ENCODE measurements around the gene AFP.
"Not testable (repeated sequence)": the region's sequence is repeated elsewhere in the genome, so short reads cannot be mapped to it uniquely, and the experiment has no call there.

The AFP gene

DNA sequence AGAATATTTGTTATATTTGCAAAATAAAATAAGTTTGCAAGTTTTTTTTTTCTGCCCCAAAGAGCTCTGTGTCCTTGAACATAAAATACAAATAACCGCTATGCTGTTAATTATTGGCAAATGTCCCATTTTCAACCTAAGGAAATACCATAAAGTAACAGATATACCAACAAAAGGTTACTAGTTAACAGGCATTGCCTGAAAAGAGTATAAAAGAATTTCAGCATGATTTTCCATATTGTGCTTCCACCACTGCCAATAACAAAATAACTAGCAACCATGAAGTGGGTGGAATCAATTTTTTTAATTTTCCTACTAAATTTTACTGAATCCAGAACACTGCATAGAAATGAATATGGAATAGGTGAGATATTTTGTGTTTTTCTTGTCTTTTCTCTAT lies at the start of gene AFP:
TSS of gene AFP (plus strand) at position 238 of the 400 bp plus-strand sequence. CDS start at position 280, 42 bp downstream.
- DNase-seq: no peak

DNA sequence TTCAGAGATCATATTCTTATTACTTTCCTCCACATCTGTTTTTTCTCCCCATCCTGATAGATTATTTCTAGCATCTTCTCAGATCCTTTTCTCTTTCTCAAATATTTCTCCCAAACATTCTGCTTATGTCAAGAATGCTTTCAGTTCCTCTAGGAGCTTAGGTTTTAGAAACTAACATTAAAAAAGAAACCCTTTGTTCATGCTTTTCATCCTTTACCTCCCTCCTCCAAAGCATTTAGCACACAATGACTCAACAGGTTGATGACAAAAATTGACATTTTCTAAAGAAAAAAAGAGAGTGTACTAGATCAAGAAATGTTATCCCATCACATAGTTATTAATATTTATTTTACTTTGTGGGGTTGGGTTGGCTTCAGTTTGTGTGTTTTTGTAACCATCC lies 48.5 kb upstream of the AFP start:
- DNase-seq: no peak

DNA sequence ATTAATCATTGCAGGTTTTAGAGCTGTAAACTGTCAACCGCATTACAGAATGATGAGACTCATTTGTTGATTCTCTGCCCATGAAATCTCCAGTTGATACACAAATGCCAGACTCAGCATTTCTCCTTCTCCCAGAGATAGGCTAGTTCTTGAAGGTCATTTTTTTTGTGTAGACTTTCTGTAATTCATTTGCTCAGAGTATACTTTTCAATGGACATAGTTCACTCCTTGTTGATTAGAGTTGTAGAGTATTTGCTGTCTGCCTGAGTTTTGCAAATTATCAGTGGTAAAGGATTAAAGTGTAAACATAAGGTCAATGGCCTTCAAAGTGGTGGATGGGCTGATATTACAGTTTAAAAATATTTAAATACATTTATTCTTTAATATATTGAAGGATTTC lies 47.1 kb upstream of the AFP start:
- DNase-seq: no peak

DNA sequence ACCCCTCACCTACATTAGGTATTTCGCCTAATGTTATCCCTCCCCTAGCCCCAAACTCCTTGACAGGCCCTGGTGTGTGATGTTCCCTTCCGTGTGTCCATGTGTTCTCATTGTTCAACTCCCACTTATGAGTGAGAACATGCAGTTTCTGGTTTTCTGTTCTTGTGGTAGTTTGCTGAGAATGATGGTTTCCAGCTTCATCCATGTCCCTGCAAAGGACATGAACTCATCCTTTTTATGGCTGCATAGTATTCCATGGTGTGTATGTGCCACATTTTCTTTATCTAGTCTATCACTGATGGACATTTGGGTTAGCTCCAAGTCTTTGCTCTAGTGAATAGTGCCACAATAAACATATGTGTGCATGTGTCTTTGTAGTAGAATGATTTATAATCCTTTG lies 46.4 kb upstream of the AFP start:
- not testable (repeated sequence) for DNase-seq

DNA sequence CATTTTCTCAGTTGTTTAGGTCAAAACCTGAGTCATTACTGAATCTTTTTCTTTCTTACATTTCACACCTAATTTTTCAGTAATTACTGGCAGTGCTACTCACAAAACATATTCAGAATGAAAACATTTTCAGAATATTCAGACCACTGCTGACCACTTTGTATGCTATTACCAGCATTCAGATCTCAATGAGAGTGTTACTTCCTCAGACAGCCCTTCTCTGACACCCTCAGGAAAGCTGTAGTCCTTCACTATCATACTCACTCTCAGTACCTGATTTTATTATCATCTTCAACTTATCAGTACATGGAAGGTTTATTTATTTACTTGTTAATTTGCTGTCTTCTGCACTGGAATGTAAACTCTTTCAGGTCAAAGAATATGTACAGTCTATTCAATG lies 44.2 kb upstream of the AFP start:
- no peak for DNase-seq

DNA sequence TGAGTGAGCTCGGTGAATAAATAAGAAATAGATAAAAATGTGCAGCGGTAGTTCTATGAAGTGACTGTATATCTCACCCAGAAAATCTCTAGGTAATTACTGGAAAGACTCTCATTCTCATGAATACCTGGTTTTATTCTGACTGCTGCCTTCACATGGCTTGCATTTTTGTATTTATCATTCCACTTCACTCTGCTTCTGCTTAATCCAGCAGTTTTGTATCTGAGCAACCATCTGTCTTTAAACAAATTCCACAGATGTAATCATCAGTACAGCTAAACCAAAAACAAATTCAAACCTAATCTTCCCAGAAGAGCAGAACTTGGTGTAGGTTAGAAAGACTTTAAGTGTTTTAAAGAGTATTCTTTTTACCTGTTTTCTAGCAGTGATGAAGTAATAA lies 43.1 kb upstream of the AFP start:
- DNase-seq: no peak

DNA sequence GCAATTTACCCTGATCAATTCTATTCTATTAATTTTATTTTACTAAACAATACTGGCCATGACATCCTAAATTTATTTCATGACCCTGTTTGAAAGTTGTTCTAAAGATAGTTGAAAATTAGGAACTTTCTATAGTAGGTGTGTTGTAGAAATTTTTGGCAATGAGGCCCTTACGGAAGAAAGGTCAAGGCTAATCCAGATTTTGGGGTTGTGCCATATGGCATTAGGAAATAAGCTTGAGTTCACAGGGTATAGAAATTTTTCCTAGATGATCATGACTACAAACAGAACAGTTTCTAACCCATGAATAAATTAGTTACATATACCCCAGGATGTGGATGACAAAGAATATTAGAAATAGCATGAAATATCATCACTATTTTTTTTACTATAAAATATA lies 39.7 kb upstream of the AFP start:
- DNase-seq: no peak

DNA sequence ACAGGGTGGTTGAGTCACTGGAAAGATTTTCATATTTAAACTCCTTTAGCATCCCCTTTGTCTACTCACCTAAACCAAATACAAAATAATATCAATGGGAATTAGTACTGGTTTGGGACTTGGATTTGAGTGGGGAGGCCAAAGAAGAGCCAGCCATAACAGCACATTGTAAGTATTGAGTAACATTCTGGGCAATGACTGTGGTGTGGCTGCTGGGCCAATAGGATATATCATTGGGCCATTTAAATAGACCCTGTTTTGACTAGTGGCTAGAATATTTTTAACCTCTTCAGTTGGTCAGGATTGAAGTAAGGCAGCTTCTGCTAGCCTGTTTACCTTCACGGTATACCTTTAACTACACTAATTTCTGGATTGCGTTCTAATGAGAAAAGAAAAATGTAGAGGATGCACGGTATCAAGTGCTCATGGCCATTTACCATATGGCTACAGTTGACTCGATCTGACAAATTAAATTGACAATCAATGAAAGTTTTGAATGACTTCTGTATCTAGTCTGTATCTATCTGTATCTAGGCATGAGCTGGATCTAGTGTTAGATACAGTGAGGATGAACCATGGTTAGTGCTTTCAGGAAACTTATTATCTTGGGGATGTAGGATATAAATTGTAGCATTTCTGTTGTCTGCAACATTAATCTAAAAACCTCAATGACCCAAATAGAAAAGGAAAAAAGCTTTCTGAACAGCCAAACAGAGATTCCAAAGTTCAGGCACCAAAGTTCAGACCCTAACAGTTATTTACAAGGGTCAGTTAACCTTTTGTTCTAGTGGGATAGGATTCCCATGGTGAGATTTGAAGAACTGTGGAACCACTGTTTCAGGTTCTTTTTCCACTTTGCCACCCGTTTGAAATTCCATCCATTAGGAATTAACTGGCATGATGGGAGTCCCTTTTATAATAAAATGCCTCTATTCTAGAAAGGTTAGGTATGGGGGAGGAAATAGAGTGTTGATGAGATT lies 38.7 kb upstream of the AFP start:
- DNase-seq: no peak

DNA sequence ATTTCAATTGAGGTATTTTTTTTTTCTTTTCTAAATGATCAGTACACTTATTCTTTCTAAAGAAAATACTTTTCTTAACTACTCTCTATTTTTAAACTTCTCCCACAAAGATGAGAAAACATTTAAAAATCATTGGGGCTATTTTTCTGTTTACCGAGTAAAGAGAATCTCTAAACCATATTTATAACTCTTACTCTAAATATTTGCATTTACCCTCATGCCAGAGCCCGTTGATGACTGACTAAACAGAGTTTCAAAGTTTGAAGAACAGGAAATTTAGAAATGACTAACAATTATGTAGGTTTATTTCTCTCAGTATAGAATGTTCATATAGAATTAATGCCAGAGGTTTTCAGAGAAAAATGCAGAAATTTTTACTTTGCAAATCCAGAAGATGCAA lies 34.6 kb upstream of the AFP start:
- no peak for DNase-seq

DNA sequence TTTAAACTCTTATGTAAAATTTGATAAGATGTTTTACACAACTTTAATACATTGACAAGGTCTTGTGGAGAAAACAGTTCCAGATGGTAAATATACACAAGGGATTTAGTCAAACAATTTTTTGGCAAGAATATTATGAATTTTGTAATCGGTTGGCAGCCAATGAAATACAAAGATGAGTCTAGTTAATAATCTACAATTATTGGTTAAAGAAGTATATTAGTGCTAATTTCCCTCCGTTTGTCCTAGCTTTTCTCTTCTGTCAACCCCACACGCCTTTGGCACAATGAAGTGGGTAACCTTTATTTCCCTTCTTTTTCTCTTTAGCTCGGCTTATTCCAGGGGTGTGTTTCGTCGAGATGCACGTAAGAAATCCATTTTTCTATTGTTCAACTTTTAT lies 32.0 kb upstream of the AFP start, which contains the start of gene ALB:
TSS of gene ALB (plus strand) at position 246 of the 400 bp plus-strand sequence. CDS start at position 287, 41 bp downstream.
- no peak for DNase-seq

DNA sequence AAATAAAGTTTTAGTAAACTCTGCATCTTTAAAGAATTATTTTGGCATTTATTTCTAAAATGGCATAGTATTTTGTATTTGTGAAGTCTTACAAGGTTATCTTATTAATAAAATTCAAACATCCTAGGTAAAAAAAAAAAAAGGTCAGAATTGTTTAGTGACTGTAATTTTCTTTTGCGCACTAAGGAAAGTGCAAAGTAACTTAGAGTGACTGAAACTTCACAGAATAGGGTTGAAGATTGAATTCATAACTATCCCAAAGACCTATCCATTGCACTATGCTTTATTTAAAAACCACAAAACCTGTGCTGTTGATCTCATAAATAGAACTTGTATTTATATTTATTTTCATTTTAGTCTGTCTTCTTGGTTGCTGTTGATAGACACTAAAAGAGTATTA lies 31.6 kb upstream of the AFP start:
- DNase-seq: no peak

DNA sequence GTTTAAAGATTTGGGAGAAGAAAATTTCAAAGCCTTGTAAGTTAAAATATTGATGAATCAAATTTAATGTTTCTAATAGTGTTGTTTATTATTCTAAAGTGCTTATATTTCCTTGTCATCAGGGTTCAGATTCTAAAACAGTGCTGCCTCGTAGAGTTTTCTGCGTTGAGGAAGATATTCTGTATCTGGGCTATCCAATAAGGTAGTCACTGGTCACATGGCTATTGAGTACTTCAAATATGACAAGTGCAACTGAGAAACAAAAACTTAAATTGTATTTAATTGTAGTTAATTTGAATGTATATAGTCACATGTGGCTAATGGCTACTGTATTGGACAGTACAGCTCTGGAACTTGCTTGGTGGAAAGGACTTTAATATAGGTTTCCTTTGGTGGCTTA lies 30.9 kb upstream of the AFP start:
- DNase-seq: no peak

DNA sequence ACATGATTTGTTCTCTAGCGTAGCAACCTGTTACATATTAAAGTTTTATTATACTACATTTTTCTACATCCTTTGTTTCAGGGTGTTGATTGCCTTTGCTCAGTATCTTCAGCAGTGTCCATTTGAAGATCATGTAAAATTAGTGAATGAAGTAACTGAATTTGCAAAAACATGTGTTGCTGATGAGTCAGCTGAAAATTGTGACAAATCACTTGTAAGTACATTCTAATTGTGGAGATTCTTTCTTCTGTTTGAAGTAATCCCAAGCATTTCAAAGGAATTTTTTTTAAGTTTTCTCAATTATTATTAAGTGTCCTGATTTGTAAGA lies 29.5 kb upstream of the AFP start:
- DNase-seq: no peak

DNA sequence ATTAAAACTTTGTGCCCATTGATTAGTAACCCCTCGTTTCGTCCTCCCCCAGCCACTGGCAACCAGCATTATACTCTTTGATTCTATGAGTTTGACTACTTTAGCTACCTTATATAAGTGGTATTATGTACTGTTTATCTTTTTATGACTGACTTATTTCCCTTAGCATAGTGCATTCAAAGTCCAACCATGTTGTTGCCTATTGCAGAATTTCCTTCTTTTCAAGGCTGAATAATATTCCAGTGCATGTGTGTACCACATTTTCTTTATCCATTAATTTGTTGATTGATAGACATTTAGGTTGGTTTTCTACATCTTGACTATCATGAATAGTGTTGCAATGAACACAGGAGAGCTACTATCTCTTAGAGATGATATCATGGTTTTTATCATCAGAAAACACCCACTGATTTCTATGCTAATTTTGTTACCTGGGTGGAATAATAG lies 28.8 kb upstream of the AFP start:
- DNase-seq: no peak

DNA sequence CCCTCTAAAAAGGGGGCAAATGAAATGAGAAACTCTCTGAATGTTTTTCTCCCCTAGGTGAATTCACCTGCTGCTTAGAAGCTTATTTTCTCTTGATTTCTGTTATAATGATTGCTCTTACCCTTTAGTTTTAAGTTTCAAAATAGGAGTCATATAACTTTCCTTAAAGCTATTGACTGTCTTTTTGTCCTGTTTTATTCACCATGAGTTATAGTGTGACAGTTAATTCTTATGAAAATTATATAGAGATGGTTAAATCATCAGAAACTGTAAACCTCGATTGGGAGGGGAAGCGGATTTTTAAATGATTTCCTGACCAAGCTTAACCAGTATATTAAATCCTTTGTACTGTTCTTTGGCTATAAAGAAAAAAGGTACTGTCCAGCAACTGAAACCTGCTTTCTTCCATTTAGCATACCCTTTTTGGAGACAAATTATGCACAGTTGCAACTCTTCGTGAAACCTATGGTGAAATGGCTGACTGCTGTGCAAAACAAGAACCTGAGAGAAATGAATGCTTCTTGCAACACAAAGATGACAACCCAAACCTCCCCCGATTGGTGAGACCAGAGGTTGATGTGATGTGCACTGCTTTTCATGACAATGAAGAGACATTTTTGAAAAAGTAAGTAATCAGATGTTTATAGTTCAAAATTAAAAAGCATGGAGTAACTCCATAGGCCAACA lies 27.7 kb upstream of the AFP start:
- DNase-seq: no peak

DNA sequence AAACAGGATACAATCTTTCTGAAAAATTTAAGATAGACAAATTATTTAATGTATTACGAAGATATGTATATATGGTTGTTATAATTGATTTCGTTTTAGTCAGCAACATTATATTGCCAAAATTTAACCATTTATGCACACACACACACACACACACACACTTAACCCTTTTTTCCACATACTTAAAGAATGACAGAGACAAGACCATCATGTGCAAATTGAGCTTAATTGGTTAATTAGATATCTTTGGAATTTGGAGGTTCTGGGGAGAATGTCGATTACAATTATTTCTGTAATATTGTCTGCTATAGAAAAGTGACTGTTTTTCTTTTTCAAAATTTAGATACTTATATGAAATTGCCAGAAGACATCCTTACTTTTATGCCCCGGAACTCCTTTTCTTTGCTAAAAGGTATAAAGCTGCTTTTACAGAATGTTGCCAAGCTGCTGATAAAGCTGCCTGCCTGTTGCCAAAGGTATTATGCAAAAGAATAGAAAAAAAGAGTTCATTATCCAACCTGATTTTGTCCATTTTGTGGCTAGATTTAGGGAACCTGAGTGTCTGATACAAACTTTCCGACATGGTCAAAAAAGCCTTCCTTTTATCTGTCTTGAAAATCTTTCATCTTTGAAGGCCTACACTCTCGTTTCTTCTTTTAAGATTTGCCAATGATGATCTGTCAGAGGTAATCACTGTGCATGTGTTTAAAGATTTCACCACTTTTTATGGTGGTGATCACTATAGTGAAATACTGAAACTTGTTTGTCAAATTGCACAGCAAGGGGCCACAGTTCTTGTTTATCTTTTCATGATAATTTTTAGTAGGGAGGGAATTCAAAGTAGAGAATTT lies 26.8 kb upstream of the AFP start:
- no peak for DNase-seq

DNA sequence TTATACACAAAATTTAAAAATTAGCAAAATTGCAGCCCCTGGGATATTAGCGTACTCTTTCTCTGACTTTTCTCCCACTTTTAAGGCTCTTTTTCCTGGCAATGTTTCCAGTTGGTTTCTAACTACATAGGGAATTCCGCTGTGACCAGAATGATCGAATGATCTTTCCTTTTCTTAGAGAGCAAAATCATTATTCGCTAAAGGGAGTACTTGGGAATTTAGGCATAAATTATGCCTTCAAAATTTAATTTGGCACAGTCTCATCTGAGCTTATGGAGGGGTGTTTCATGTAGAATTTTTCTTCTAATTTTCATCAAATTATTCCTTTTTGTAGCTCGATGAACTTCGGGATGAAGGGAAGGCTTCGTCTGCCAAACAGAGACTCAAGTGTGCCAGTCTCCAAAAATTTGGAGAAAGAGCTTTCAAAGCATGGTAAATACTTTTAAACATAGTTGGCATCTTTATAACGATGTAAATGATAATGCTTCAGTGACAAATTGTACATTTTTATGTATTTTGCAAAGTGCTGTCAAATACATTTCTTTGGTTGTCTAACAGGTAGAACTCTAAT lies 26.0 kb upstream of the AFP start:
- no peak for DNase-seq

DNA sequence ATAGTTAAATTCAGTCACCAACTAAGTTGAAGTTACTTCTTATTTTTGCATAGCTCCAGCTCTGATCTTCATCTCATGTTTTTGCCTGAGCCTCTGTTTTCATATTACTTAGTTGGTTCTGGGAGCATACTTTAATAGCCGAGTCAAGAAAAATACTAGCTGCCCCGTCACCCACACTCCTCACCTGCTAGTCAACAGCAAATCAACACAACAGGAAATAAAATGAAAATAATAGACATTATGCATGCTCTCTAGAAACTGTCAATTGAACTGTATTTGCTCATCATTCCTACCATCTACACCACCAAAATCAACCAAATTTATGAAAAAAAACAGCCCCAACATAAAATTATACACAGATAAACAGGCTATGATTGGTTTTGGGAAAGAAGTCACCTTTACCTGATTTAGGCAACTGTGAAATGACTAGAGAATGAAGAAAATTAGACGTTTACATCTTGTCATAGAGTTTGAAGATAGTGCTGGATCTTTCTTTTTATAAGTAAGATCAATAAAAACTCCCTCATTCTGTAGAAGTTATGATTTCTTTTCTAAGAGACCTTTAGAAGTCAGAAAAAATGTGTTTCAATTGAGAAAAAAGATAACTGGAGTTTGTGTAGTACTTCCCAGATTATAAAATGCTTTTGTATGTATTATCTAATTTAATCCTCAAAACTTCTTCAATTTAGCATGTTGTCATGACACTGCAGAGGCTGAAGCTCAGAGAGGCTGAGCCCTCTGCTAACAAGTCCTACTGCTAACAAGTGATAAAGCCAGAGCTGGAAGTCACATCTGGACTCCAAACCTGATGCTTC lies 24.9 kb upstream of the AFP start:
- no peak for DNase-seq

DNA sequence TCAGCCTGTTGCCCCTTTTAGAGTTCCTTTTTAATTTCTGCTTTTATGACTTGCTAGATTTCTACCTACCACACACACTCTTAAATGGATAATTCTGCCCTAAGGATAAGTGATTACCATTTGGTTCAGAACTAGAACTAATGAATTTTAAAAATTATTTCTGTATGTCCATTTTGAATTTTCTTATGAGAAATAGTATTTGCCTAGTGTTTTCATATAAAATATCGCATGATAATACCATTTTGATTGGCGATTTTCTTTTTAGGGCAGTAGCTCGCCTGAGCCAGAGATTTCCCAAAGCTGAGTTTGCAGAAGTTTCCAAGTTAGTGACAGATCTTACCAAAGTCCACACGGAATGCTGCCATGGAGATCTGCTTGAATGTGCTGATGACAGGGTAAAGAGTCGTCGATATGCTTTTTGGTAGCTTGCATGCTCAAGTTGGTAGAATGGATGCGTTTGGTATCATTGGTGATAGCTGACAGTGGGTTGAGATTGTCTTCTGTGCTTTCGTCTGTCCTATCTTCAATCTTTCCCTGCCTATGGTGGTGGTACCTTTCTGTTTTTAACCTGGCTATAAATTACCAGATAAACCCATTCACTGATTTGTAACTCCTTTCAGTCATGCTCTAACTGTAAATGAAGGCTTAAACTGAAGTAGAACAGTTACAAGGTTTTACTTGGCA lies 24.1 kb upstream of the AFP start:
- no peak for DNase-seq

DNA sequence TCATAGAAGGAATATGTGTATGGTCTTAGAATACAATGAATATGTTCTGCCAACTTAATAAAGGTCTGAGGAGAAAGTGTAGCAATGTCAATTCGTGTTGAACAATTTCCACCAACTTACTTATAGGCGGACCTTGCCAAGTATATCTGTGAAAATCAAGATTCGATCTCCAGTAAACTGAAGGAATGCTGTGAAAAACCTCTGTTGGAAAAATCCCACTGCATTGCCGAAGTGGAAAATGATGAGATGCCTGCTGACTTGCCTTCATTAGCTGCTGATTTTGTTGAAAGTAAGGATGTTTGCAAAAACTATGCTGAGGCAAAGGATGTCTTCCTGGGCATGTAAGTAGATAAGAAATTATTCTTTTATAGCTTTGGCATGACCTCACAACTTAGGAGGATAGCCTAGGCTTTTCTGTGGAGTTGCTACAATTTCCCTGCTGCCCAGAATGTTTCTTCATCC lies 22.7 kb upstream of the AFP start:
- DNase-seq: no peak

DNA sequence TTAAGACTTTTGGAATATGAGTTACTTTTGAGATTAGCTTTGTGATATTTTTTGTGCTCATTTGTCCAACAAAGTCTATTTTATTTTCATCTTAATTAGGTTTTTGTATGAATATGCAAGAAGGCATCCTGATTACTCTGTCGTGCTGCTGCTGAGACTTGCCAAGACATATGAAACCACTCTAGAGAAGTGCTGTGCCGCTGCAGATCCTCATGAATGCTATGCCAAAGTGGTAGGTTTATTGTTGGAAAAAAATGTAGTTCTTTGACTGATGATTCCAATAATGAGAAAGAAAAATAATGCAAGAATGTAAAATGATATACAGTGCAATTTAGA lies 21.1 kb upstream of the AFP start:
- DNase-seq: no peak

All from NCI-H69 (cell line).